ENCODE data around the gene NPBWR2. TPM values are rescaled to one million over a fixed set of nuclear protein-coding genes. Genes with fewer than 3 reads are reported as not detected.

Gene NPBWR2
- total and polyA plus RNA-seq, 4 donors, result not detected

DNA sequence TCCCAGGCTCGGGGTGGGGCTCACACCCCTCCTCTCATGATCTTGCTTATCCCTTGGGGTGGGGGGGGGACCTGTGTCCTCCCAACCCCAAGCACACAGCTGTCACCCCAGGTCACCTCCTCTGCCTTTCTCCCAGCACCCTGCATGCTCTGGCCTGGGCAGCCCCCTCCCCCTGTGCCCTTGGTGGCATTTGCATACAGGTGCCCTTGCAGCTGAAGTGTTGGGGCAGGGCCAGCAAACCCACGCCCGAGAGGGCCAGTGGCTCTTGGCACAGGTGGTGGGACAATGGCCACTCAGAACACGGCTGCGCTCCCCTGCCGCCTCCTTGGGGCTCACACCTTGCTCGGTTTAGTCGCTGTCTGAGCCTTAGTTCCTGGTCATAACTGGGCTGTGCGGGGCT, 45.5 kb upstream of the NPBWR2 start:
- Histone ChIP-seq H3K27me3 (ENCODE audit: control insufficient read depth in 4 of 4, insufficient read depth in 4 of 4, low read length in 3 of 4) (no peaks in the 10 kb centered on the region), H3K9ac (ENCODE audit: low read depth in 1 of 2, low read length in 2 of 2) (no peak overlapping the region), H3K36me3 (ENCODE audit: control insufficient read depth in 4 of 4, insufficient read depth in 3 of 4, low read depth in 1 of 4, low read length in 3 of 4) (no peaks in the 10 kb centered on the region), H3K9me3 (ENCODE audit: control insufficient read depth in 4 of 4, low read length in 3 of 4) (no peaks in the 10 kb centered on the region), H3K4me3 (ENCODE audit: low read depth in 1 of 3, low read length in 3 of 3) (no peak overlapping the region), H3K4me1 (ENCODE audit: control insufficient read depth in 4 of 4, insufficient read depth in 4 of 4, low read length in 3 of 4) (no peaks in the 10 kb centered on the region), H3K27ac (ENCODE audit: low read depth in 1 of 2, low read length in 2 of 2) (no peak overlapping the region)
- no peak for TF ChIP-seq SP1 (IDR thresholded peaks at IDR 0.05)
- TF ChIP-seq EGR1 (IDR thresholded peaks at IDR 0.05; ENCODE audit: low read depth in 2 of 2), result no peak
- no peak for TF ChIP-seq HNF4A (conservative IDR thresholded peaks at IDR 0.05)
- TF ChIP-seq, protein P1, sequence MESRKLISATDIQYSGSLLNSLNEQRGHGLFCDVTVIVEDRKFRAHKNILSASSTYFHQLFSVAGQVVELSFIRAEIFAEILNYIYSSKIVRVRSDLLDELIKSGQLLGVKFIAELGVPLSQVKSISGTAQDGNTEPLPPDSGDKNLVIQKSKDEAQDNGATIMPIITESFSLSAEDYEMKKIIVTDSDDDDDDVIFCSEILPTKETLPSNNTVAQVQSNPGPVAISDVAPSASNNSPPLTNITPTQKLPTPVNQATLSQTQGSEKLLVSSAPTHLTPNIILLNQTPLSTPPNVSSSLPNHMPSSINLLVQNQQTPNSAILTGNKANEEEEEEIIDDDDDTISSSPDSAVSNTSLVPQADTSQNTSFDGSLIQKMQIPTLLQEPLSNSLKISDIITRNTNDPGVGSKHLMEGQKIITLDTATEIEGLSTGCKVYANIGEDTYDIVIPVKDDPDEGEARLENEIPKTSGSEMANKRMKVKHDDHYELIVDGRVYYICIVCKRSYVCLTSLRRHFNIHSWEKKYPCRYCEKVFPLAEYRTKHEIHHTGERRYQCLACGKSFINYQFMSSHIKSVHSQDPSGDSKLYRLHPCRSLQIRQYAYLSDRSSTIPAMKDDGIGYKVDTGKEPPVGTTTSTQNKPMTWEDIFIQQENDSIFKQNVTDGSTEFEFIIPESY (IDR thresholded peaks at IDR 0.05), result no peak
- no peak for TF ChIP-seq RAD21 (IDR thresholded peaks at IDR 0.05)
- TF ChIP-seq NR2F2 (IDR thresholded peaks at IDR 0.05), result no peak
- no peak for TF ChIP-seq MAX (IDR thresholded peaks at IDR 0.05)
- WGBS, result 84% methylated on average over 9 of the region's 9 CpGs
- DNase-seq (ENCODE audit: low spot score), result no peak

- Histone ChIP-seq H3K27me3 (ENCODE audit: control insufficient read depth in 4 of 4, insufficient read depth in 4 of 4, low read length in 3 of 4) (no peaks in the 10 kb centered on the region), H3K9ac (ENCODE audit: low read depth in 1 of 2, low read length in 2 of 2) (no peak overlapping the region), H3K36me3 (ENCODE audit: control insufficient read depth in 4 of 4, insufficient read depth in 3 of 4, low read depth in 1 of 4, low read length in 3 of 4) (no peaks in the 10 kb centered on the region), H3K27ac (ENCODE audit: low read depth in 1 of 2, low read length in 2 of 2) (no peak overlapping the region), H3K4me3 (ENCODE audit: low read depth in 1 of 3, low read length in 3 of 3) (no peak overlapping the region), H3K4me1 (ENCODE audit: control insufficient read depth in 4 of 4, insufficient read depth in 4 of 4, low read length in 3 of 4) (no peaks in the 10 kb centered on the region), H3K9me3 (ENCODE audit: control insufficient read depth in 4 of 4, low read length in 3 of 4) (no peaks in the 10 kb centered on the region)
- WGBS, result 76% methylated on average over 24 of the region's 24 CpGs
- no peak for DNase-seq (ENCODE audit: low spot score)
- TF ChIP-seq GABPA (IDR thresholded peaks at IDR 0.05 in 1 of 2, conservative IDR thresholded peaks at IDR 0.05 in 1 of 2) (no peak), REST (IDR thresholded peaks at IDR 0.05) (no peak), NR2F2 (IDR thresholded peaks at IDR 0.05) (no peak), JUND (IDR thresholded peaks at IDR 0.05) (no peak), HNF4A (conservative IDR thresholded peaks at IDR 0.05) (no peak), YY1 (IDR thresholded peaks at IDR 0.05) (no peak), TAF1 (conservative IDR thresholded peaks at IDR 0.05) (no peak), CTCF (IDR thresholded peaks at IDR 0.05; ENCODE audit: low read depth, low read length, missing input control) (no peak), SP1 (IDR thresholded peaks at IDR 0.05) (no peak)
- TF ChIP-seq, protein P2, sequence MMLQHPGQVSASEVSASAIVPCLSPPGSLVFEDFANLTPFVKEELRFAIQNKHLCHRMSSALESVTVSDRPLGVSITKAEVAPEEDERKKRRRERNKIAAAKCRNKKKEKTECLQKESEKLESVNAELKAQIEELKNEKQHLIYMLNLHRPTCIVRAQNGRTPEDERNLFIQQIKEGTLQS (IDR thresholded peaks at IDR 0.05), result no peak
- TF ChIP-seq, protein P1 (IDR thresholded peaks at IDR 0.05), result no peak
Measured at GRCh38 chr20:64151633-64152530, 44.5 kb upstream of the NPBWR2 start.

Measured in liver (tissue), 9 donors.